ENCODE measurements around the gene LRRK1. TPM values are rescaled to one million over a fixed set of nuclear protein-coding genes. Genes with fewer than 3 reads are reported as not detected.

The LRRK1 gene
- total and polyA plus RNA-seq, 2 of the 13 experiments (the other 11 are each of a cell fraction or from before 2014, with no cell fraction given), result 0.13 to 1.2 TPM

GRCh38 chr15:101091080-101092017 lies 172.2 kb downstream of the LRRK1 start (continued):
- TF ChIP-seq ZKSCAN8 (CRISPR knock-in tag; IDR thresholded peaks at IDR 0.05; ENCODE audit: borderline replicate concordance) (peak; percentile 72; the same call in 1 of the 2 replicates), ELK4 (CRISPR knock-in tag; IDR thresholded peaks at IDR 0.05; ENCODE audit: borderline replicate concordance) (no peak), MYC (CRISPR knock-in tag; IDR thresholded peaks at IDR 0.05; ENCODE audit: borderline replicate concordance) (peak; percentile 78; the same call in 1 of the 2 replicates), GMEB2 (CRISPR knock-in tag; IDR thresholded peaks at IDR 0.05; ENCODE audit: low read depth) (no peak), GTF2F1 (IDR thresholded peaks at IDR 0.05; ENCODE audit: low read length) (no peak), ETS1 (CRISPR knock-in tag; IDR thresholded peaks at IDR 0.05) (no peak), THAP9 (CRISPR knock-in tag; IDR thresholded peaks at IDR 0.05; ENCODE audit: borderline replicate concordance) (peak; percentile 21; the same call in 1 of the 2 replicates), MNT (IDR thresholded peaks at IDR 0.05) (peak; percentile 17; the same call in 1 of the 2 replicates), NFE2 (CRISPR knock-in tag; IDR thresholded peaks at IDR 0.05) (no peak), ARID2 (CRISPR knock-in tag; IDR thresholded peaks at IDR 0.05; ENCODE audit: borderline replicate concordance) (peak; percentile 83), ZNF576 (CRISPR knock-in tag; IDR thresholded peaks at IDR 0.05) (no peak), TGIF2 (CRISPR knock-in tag; IDR thresholded peaks at IDR 0.05) (no peak), NFIC (IDR thresholded peaks at IDR 0.05; ENCODE audit: low read length) (no peak), CEBPZ (IDR thresholded peaks at IDR 0.05; ENCODE audit: low read length) (no peak), EHMT2 (IDR thresholded peaks at IDR 0.05; ENCODE audit: borderline replicate concordance, low read depth, low read length) (no peak; the same call in 1 of the 2 replicates)
